Activated CD8-positive, alpha-beta memory T cell treated with anti-CD3 and anti-CD28 coated beads for 48 hours (primary cell): ENCODE results near the gene BCL11B.

Source experiments
- DNase-seq, 3 experiments: peaks; one replicate each; pipeline ENCODE4 v3.0.0-alpha.2; 2020; ENCODE audit warnings: low read depth in 2 of 3, low spot score in 2 of 3

Gene BCL11B

GRCh38 chr14:99185436-99186068 is 86.4 kb downstream of the BCL11B start:
- no peak for DNase-seq

- no peak for DNase-seq
Observed at GRCh38 chr14:99183716-99184115, 88.3 kb downstream of the BCL11B start.

- no peak for DNase-seq
Observed at GRCh38 chr14:99183311-99183710, 88.7 kb downstream of the BCL11B start.

- DNase-seq, result no peak
Observed at GRCh38 chr14:99182548-99183250, 89.3 kb downstream of the BCL11B start.

- no peak for DNase-seq
Observed at GRCh38 chr14:99181804-99182520, 90.0 kb downstream of the BCL11B start.

- no peak for DNase-seq
Observed at GRCh38 chr14:99181241-99181640, 90.8 kb downstream of the BCL11B start.

GRCh38 chr14:99179946-99180345 is 92.1 kb downstream of the BCL11B start:
- DNase-seq, result no peak

GRCh38 chr14:99179506-99179905 is 92.5 kb downstream of the BCL11B start:
- DNase-seq, result no peak

GRCh38 chr14:99177886-99178835 is 93.8 kb downstream of the BCL11B start:
- DNase-seq, result no peak

- DNase-seq, result no peak
Observed at GRCh38 chr14:99177046-99177655, 94.8 kb downstream of the BCL11B start.

- no peak for DNase-seq
Observed at GRCh38 chr14:99176156-99176945, 95.6 kb downstream of the BCL11B start.

GRCh38 chr14:99175331-99176155 is 96.5 kb downstream of the BCL11B start:
- no peak for DNase-seq

- DNase-seq, result no peak
Observed at GRCh38 chr14:99174770-99175319, 97.2 kb downstream of the BCL11B start.

GRCh38 chr14:99174081-99174769 is 97.8 kb downstream of the BCL11B start:
- DNase-seq, result no peak

GRCh38 chr14:99173506-99173905 is 98.5 kb downstream of the BCL11B start:
- DNase-seq, result no peak

- DNase-seq, result no peak
Observed at GRCh38 chr14:99173086-99173485, 98.9 kb downstream of the BCL11B start.

- DNase-seq, result no peak
Observed at GRCh38 chr14:99171396-99171795, 100.6 kb downstream of the BCL11B start.

GRCh38 chr14:99169776-99170356 is 102.1 kb downstream of the BCL11B start:
- DNase-seq, result no peak
